ENCODE data around the gene GEMIN8.

DNA sequence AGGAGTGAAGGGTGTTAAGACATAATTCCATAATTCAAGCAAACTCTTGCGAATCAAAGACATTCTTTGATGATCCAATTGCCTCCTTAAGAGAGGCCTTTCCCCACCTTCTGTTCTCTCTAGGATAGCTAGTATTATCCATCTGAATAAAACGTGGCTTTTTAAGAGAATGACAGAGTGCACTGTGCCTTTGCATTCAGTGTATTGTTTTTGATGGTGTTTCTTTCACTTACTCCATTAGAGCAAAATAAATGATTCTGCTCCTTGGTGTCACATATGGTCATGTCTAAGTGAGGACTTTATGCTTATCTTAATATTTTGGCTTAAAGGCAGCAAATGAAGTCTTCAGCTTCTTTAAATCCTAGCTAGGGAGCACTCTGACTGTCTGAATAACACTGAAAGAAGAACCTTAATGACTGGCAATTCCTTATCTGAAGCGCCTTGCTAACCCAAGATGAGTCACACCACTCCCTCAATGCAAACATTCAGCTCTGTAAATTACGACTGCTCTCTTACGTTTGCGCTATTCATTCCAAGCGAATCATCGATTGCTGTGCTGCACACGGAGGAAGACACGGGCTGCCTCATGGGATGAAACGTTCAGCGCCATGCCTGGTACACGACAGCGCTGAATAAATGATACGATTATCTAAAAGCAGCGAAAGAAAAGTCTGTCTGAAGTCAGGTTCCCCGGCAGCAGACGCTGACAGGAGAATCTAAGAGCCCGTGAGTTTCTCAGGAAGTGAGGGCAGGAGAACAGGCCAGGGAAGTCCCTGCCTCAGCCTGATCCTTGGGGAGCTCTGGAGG is 35.1 kb upstream of the GEMIN8 start:
- TF ChIP-seq, protein P1, sequence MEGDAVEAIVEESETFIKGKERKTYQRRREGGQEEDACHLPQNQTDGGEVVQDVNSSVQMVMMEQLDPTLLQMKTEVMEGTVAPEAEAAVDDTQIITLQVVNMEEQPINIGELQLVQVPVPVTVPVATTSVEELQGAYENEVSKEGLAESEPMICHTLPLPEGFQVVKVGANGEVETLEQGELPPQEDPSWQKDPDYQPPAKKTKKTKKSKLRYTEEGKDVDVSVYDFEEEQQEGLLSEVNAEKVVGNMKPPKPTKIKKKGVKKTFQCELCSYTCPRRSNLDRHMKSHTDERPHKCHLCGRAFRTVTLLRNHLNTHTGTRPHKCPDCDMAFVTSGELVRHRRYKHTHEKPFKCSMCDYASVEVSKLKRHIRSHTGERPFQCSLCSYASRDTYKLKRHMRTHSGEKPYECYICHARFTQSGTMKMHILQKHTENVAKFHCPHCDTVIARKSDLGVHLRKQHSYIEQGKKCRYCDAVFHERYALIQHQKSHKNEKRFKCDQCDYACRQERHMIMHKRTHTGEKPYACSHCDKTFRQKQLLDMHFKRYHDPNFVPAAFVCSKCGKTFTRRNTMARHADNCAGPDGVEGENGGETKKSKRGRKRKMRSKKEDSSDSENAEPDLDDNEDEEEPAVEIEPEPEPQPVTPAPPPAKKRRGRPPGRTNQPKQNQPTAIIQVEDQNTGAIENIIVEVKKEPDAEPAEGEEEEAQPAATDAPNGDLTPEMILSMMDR (IDR thresholded peaks at IDR 0.05; ENCODE audit: borderline replicate concordance, extremely low read depth, low read length, poor library complexity, severe bottlenecking), result no peak
- no peak for TF ChIP-seq EZH2 (IDR thresholded peaks at IDR 0.05; ENCODE audit: borderline replicate concordance, low read depth, low read length, severe bottlenecking)
